GM19468 (cell line): ENCODE results near the gene CELSR1.

Experiments used
- ATAC-seq: cut with Tn5 transposase; IDR thresholded peaks from one replicate; pipeline ENCODE4 v1.9.1; 2021; ENCODE audit warnings: mild to moderate bottlenecking, moderate library complexity, moderate number of reproducible peaks; ENCODE audit not compliant: unreplicated experiment; ENCODE audit errors: extremely low read depth

Gene CELSR1

GRCh38 chr22:46557736-46558480 lies 20.5 kb upstream of the CELSR1 start:
- no peak for ATAC-seq

- no peak for ATAC-seq
Measured at GRCh38 chr22:46556775-46557174, 19.4 kb upstream of the CELSR1 start.

GRCh38 chr22:46553189-46553588 lies 15.8 kb upstream of the CELSR1 start:
- no peak for ATAC-seq

- ATAC-seq = no peak
Measured at GRCh38 chr22:46551996-46552395, 14.6 kb upstream of the CELSR1 start.

GRCh38 chr22:46551321-46551720 lies 13.9 kb upstream of the CELSR1 start:
- ATAC-seq = no peak

GRCh38 chr22:46549971-46550641 lies 12.7 kb upstream of the CELSR1 start:
- ATAC-seq = no peak

- ATAC-seq = no peak
Measured at GRCh38 chr22:46549563-46549840, 12.1 kb upstream of the CELSR1 start.

GRCh38 chr22:46547883-46548244 lies 10.4 kb upstream of the CELSR1 start:
- no peak for ATAC-seq

- ATAC-seq = no peak
Measured at GRCh38 chr22:46547179-46547882, 9.9 kb upstream of the CELSR1 start.

GRCh38 chr22:46546466-46547178 lies 9.2 kb upstream of the CELSR1 start:
- ATAC-seq = no peak

GRCh38 chr22:46545086-46545792 lies 7.8 kb upstream of the CELSR1 start:
- no peak for ATAC-seq

GRCh38 chr22:46542011-46542985 lies 4.9 kb upstream of the CELSR1 start:
- no peak for ATAC-seq

- ATAC-seq = no peak
Measured at GRCh38 chr22:46541536-46541935, 4.1 kb upstream of the CELSR1 start.

- no peak for ATAC-seq
Measured at GRCh38 chr22:46540874-46541273, 3.5 kb upstream of the CELSR1 start.

- ATAC-seq = no peak
Measured at GRCh38 chr22:46539169-46539568, 1.7 kb upstream of the CELSR1 start.

GRCh38 chr22:46538814-46539160 lies 1.4 kb upstream of the CELSR1 start:
- no peak for ATAC-seq

- ATAC-seq = no peak
Measured at GRCh38 chr22:46537946-46538813, 760 bp upstream of the CELSR1 start.

GRCh38 chr22:46536537-46537224 lies 739 bp downstream of the CELSR1 start:
- ATAC-seq = no peak
